ENCODE measurements around the gene CD59.
A peak's percentile ranks its signal among the peaks of the same experiment; 100 is the strongest.
"Not testable (repeated sequence)": the region's sequence is repeated elsewhere in the genome, so short reads cannot be mapped to it uniquely, and the experiment has no call there.

CD59 gene

DNA sequence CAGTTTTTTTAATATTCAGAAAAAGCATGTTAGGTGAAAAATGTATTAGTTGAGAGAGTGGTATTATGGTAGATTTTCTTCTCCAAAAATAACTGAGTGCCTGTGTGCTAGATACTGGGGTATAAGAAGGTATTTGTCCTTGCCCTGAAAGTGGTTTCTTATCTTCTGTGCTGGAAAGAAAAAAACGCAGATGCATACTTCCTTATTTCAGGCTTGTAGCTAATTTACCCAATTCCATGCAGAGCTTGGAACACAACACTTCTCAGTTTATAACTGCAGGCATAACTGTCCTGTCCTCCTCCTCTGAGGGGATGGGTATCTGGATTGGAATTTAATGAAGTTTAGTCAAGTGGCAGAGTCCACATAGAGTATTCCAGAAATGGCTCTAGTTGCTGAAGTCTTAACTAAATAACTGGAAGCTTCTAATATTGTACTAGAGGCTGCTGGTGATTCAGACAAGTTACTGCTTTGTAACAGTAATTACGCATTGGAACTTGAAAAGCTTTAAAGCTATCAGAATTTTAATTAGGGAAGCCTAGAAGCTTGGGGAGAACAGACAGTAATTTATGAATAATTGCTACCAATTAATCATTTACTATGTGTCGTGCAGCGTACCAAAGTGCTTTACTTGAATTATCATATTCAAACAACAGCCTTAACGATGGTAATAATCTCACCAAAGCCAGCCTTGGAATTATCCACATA lies 22.9 kb downstream of the CD59 start:
- DNase-seq = no peak

DNA sequence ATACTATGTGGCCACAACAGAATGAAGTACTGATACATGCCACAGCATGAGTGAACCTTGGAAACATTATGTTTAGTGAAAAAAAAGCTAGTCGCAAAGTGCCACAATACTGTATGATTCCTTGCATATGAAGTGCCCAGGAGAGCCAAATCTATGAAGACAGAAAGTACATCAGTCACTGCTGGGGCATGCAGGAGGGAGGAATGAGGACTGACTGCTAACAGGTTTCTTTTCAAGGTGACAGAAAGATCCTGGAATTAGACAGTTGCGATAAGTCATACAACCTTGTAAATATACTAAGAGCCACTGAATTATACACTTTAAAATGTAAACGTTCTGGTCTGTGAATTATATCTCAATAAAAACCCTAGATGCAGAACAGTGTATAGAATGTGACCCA lies 23.8 kb downstream of the CD59 start:
- DNase-seq = no peak

DNA sequence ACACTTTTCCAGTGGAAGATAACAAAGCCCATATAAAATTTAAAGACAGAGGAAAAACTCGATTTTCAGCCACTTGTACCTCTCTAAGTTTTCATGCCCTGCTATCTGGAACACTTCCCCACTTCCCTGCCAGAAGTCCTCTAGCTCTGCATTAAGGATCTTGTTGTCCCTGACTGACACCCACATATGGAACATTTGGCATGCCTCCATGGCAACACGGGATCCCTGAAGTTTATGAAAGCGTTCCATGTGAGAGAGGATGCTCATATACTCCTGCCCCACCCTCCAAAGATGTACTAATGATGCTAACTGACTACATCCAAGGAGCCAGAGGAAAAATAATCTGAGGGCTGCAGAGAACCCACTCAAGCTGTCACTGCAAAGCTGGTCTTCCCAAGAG lies 26.8 kb downstream of the CD59 start:
- no peak for DNase-seq

DNA sequence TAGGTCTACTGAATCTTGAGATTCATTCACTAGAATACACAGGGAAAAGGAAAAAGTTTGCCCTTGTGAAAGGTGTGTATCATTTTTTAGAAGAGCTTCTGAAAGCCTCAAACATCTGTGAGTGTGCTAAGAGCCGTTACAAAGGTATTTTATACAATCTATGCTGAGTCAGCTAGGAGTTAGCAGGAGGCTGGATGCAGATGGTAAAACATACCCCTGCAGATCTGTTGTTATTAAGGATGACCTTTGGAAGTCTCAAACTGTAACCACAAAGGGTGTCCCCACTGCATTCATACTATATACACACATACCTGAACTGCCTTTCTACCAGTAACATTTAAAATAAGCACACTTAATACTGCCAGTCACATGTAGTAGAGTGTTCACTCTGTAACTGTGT lies 27.2 kb downstream of the CD59 start:
- no peak for DNase-seq

DNA sequence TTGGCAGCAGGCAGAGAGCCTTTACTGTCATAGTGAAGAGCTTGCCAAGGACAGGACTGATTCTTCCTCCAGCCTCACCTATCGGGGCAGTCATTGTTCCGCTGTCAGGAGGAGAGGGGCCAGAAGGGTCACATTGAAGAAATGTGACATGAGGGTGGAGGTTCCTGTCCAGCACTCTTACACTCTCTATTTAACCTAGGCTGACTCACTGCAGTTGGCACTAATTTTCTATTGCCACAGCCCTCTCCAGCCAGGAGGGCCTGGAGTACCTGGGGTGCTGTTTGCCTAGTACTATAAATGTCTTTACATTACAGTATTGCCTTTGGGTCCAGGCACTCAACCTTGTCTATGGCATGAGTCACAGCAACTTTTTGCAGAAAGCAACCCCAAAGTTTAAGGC lies 28.4 kb downstream of the CD59 start:
- not testable (repeated sequence) for DNase-seq

DNA sequence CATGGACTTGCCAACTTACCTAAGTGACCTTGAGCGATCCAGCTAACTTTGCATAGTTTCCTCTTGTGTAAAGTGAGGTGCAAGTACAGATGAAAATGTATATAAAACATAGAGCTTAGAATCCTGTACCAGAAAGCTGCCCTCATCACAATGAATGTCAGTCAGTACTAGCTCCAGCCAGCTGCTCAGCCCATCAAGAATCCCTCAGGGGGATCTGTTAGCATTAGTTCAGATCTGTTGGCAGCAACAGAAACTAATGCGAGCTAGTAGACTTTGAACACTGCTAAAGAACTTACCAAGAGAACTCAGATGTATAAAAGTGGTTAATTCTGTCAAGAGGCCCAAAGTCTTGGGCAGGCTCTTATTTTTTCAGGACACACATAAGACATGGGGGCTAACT lies 29.3 kb downstream of the CD59 start:
- no peak for DNase-seq

DNA sequence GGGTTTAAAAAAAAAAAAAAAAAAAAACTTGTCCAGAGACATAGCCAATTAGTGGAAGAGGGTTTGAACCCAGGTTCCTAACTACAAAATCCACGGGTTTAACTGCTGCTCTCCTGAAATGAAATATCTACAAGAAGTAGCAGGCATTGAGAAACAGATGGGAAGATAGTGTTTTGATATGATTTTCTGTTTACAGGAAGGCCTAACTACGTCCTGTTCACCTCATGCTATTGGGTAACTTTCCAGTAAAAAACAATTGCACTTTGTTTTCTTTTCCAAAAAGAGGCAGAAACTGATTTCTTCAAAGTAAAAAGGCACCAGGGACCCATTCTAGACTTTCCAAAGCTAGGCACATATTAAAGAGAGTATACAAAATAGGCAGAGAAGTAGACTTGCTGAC lies 29.7 kb downstream of the CD59 start:
- no peak for DNase-seq

DNA sequence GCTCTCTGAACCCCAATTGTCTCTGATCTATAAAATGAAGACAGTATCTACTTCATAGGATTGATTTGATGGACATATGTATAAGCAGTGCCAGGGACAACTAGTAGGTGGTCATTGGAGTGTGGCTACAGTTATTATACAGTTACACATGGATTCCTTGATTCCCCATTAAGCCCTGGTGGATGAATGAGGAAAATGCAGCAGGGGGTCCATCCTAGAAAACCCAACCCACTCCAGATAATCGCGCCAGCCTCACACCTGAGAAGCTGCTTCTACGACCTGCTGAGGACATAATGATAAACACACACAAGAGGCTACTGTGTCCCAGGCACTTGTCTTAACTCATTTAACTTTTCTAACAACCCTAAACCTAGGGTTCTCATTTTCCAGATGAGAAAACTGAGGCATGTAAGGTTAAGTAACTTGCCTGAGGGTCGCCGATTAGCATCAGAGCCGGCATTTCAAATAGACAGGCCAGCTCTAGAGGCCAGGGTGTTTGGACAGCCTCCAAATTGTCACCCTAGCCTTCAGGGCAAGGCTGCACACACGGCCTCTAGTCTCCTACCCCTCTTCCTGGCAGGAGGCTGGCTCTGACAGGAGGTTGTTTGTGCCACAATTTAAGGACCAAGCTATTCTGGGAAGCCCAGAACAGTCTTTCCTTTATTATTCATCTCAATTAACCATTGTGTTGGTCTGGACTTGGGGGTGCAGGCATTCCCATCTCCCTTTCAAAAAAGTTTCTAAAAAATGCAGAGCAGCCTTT lies 31.8 kb downstream of the CD59 start:
- no peak for DNase-seq

DNA sequence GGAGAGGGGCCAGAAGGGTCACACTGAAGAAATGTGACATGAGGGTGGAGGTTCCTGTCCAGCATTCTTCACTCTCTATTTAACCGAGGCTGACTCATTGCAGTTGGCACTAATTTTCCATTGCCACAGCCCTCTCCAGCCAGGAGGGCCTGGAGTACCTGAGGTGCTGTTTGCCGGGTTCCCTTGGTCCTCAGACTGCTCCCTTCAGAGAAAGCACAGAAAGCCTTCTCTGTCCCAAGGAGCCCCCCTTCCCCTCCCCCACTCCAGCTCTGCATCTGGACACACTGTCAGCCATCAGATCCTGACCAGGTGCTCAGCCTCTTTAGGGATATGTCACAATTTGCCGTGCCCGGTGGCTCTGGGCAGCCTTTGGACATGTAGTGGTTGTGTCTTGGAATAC lies 32.4 kb downstream of the CD59 start:
- no peak for DNase-seq

DNA sequence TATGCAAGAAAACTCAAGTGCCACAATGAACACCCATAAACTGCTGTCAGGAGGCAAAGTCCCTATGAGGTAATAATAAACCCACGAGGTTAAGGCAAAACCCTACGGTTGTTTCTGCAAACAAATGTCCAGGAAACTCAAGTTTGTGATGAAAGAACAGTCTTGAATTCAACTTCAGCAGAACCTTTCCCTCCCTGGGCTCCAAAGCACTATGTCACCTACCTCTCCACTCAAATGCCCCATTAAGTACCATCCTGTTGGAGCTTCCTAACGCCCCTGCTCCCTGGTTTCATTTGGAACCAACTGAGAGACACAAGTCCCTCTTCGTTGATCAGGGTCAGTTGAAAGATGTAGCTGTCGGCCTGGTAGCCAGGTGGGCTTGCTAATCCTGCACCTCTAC lies 33.0 kb downstream of the CD59 start:
- DNase-seq = no peak

DNA sequence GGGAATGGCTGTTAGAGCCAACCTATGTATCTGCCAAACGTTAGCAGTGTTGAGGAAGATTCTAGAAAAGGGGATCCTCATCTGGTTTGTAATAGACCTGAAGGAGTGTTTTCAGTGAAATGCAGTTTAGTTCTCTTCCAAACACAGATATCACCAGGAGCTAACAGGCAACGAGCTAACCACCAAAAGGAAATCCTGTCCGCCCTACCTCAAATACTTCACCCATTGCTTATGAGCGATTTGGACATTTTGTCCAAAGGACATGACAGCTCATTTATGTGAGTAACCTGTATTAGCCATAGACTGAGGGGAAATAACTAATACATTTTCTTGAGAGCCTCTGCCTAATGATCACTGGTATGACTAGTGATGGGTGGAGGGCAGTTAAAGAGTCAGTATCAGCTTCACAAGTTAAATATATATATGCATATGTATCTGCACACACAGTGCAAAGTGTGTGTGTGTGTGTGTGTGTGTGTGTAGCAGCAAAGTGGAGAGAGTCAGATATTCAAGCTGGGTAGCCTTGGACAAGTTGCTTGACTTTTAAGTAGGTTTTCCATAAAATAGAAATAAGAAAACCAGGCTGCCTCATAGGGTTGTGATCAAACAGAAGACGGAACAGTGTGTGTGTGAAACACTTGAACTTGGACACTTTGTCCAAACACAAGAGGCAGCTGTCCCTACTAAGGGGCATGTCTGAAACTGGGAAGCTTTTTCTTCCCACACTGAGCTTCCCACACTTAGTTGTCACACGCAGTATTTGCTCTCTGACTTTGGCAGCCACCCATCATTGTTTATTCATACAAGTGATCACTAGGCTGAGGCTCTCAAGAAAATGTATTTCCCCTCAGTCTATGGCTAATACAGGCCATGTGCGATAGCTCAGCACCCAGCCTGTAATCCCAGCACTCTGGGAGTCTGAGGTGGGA lies 34.7 kb downstream of the CD59 start:
- no peak for DNase-seq

DNA sequence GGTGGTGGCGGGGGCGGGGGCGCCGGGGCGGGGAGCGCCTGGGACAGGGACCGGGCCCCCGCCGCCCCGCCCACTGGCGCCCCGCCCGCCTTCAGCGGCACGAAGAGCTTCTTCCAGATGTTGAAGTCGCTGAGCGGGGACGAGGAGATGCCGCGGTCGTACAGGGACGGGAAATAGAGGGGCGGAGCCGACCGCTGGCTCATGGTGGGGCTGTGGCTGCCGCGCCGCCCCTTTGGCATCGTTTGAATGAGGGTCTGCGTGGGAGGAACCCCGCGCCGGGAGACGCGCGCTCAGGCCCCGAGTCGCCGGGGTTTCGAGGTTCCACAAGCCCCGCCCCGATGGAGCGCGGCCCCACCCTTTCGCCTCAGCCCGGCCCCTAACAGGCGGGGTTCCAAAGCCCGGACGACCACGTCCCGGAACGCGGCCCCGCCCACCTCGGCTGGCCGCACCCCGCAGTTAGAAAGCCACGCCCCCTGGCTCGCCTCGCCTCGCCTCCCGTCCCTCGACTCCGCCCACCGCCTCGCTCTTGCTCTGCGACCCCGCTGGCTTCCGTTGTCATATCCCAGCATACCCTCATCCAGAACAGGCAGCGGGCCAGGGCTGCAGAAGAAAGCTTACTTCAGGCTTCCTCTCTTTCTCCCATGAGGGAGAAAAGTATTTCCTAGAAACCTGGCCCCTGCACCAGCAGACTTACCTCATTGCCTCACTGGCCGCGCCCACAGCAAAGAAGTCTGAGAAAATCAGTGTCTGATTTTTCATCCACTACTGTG lies 35.5 kb downstream of the CD59 start, which contains the start of gene C11orf91:
TSS of gene C11orf91 (minus strand) at position 325 of the 770 bp plus-strand sequence. CDS start at position 239, 86 bp downstream.
- DNase-seq = peak; percentile 93 to 94

DNA sequence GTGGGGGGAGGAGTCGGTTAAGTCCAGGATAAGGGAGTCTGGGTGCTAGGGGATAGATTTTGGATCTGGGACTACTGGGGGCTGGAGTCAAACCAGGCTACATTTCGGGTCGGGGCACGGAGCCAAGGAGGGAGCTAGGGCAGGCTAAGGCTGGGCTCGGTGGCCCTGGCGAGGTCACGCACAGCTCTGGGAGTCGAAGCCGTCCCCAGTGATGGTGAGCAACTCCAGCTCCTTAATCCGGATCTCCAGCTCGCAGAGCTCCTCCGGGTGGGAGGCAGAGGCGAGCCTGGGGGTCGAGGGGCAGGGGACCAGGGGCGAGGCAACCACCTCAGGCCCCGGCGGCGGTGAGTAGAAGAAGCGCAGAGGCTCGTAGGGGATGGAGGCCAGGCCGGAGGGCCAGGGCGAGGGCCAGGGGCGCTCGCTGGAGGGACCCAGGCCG lies 36.1 kb downstream of the CD59 start:
- DNase-seq = no peak

DNA sequence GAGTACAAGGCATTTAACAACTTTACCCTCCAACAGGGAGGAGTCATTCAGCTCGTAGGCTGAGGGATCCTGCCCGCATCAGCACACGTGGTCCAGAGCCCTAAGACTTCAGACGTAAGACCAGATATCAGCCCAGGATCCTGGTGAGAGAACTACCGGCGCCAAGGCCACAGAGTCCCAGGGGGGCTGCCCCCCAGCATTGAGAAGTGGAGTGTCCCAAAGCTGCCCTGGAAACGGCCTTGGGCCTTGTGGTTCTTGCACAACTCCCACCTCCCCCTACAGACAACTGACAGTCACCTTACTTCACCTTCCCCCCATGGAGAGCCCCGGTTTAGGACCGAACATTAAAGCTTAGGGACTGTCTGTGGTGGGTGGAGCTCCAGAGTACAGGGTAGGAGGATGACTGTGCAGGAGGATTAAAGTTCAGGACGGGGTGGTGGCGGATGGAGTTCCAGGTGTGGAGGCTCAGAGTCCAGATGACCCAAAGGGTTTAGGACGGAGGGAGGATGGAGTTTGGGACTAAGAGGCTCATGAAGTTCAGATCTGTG lies 36.6 kb downstream of the CD59 start:
- DNase-seq = no peak

DNA sequence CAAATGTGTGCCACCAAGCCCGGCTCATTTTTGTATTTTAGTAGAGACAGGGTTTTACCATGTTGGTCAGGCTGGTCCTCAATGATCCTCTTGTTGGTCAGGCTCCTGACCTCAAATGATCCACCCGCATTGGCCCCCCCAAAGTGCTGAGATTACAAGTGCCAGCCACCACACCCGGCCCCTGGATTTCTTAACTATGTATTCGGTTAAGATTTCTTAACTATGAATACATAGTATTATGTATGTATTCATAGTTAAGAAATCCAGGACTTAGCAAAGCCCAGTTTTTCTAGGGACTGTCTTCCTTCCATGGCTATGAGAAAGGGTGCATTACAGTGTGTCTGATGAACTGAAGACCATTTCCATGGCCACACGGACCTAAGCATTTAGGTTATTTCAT lies 37.3 kb downstream of the CD59 start:
- no peak for DNase-seq

DNA sequence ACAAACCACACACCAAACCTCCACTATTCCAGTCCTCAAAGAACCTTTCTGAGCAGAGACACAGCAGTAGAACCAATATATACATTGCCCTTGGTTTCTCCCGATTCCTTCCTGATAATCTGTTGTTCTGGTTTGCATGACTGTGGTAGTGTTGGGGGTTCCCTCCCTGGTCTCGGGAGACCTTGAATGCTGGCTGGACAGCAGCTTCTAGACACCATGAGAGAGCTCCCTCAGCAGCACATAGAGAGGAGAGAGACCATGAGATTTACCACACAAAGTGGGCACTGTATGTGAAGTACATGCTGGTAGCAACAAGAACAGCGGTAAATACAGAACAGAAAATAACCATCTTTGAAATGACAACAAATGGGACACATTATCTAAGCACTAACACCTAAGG lies 38.2 kb downstream of the CD59 start:
- no peak for DNase-seq

DNA sequence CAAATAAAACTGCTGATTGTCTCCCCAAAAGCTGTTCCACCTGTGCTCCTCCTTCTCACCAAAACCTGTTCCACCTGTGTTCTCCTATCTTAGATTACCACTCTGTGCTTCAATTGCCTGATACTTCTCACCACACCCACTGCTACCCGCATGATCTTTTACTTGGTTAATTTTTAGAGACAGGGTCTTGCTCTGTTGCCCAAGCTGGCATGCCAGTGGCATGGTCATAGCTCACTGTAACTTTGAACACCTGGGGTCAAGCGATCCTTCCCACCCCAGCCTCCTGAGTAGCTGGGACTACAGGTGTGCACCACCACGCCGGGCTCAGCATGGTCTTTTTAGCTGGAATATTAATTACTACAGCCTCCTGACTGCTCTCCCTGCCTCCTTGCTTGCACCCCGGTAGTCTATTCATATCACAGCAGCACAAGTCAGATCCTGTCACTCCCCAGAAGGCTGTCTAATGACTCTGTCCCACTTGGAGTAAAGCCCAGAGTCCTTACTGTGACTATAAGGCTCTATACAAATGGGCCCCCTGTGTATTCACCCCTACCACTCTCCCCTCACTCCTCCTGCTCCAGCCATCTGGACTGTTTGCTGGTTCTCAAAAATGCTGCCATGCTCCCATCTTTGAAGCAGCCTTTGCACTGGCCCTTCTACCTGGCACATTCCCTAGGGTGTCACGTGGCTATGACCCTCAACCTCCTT lies 39.1 kb downstream of the CD59 start:
- no peak for DNase-seq

DNA sequence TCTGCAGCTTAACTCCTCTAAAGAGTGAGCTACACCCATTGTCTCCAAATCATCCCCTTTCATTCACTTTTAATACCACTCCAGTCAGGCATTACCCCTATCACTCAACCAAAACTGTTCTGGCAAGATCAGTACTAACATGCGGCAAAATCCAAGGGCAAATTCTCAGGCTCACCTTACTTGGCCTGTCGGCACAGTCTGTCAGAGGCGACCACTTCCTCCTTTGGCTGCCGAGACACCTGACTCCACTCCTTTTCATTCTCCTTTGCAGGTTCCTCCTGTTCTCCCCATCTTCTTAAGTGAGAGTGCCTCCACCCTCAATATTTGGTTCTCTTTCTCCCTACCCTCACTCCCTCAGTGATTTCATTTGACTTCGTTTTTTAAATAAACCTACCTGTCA lies 39.8 kb downstream of the CD59 start:
- DNase-seq = no peak

DNA sequence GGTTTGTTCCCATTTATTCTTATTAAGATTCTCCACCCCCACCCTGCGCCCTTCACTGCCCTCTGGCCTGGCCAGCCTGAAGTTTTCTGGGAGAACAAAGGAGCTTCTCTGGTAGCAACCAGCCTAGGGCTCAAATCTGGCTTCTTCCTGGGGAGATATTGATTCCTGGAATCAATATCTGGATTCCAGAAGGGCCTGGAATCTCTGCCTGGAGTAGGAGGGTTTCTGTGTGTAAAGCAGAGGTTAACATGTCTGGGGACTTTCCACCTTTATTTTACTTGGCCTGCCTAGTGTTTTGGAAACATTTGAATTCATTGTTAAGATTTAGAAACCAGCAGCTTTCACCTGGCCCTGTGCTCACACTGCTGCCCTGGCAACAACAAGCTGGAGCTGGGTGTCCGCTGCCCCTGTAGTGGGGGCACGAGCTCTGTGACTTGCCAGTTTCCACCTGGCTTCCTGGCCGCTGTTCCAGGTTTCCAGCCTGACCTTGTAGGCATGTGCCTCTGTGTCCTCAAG lies 41.1 kb downstream of the CD59 start:
- DNase-seq = no peak

DNA sequence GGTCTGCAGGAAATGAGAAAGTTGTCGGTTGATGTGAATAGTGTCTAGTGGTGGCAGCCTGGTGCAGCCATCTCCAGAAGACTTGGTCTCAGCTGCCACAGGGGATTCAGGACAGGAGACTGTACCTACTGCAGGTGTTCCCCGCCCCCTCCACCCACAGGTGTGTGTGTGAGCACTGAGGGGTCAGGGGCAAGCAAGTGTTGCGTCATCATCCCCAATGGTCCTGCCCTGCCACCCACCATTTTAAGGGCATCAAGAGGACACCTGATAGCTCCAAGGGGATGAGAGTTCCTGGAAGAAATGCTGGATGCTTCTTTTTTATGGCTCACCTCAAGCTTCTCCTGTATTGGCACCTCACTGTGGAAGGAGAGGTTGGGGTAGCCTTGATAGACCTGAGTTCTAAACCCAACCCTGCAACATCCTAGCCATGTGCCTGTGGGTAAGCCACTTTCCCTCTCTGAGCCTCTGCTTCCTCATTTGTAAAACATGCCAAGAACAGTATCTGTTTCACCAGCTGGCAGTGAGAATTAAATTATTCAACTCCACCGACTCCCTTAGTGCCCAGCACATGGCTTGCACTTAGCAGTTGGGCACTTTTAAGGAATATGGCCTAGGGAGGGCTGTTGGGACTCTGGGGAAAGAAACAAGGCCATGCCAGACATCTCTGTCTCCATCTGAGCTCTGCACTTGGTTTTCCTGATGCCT lies 41.7 kb downstream of the CD59 start:
- no peak for DNase-seq

DNA sequence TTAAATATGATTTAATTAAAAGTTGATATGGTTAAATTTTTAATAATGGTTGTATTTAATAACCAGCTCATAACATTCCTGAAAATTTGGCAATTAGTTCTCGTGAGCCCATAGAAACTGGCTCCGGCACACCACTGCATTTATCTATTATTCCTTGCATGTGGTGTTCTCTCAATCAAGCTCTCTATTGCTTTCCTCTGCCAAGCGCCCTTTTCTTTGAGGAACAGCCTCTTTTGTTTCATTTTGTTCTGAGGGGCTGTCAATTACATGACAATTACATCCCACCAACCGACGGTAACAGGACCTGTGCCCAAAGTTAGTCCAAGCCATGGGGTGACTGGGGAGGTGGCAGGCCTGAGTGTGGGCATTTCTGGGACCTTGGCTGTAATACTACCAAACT lies 43.7 kb downstream of the CD59 start:
- DNase-seq = no peak

All from NCI-H1930 (cell line).